Sciatic nerve (tissue), 2 donors: Measurements from ENCODE around the gene LBP. TPM values are rescaled to one million over a fixed set of nuclear protein-coding genes. Genes with fewer than 3 reads are reported as not detected.

Experiments used
- ATAC-seq: fragments of 200-7000 bp; cut with Tn5 transposase; one replicate; pipeline ENCODE4 v1.9.1; 2020; ENCODE audit warnings: mild to moderate bottlenecking, moderate library complexity
- DNase-seq: peaks from one replicate; pipeline ENCODE4 v3.0.0-alpha.2; 2020; ENCODE audit warnings: low spot score
- intact Hi-C: fragments of 100-400 bp; cut with DNase I; formaldehyde crosslinking; loops from one replicate; pipeline ENCODE4 v1.14.2; 2022
- total RNA-seq: library from RNA; stranded (reverse); fragmentation: NEBNext Ultra II Directional; extraction: Animal tissue kit (Norgen Biotek cat#: 25700); gene quantifications from one replicate; pipeline ENCODE4 v1.2.1, GENCODE V29; 2021
- donor health status: DM: no; HTN: no; CAD: no.
- donor health status: DM: no; HTN: no; CAD: no.

The LBP gene
- total RNA-seq, 1 donor from 2014 or later, result 0.40 TPM

GRCh38 chr20:38418509-38419204 lies 72.4 kb downstream of the LBP start:
- intact Hi-C loops, result loop anchor here (10.0 kb wide), 2 partner anchors 194 to 354 kb away; no protein-coding TSS in a partner anchor
- DNase-seq, result peak; percentile 68
- ATAC-seq, result peak; percentile 83

- DNase-seq (no peak), ATAC-seq (no peak)
- intact Hi-C loops, result no loop called here
These were observed 74.3 kb downstream of the LBP start for GRCh38 chr20:38420388-38421085.

GRCh38 chr20:38421915-38422314 lies 75.6 kb downstream of the LBP start:
- intact Hi-C loops, result no loop called here
- ATAC-seq (no peak), DNase-seq (no peak)

- intact Hi-C loops, result no loop called here
- ATAC-seq (no peak), DNase-seq (no peak)
These were observed 77.3 kb downstream of the LBP start for GRCh38 chr20:38423541-38423940.

DNA sequence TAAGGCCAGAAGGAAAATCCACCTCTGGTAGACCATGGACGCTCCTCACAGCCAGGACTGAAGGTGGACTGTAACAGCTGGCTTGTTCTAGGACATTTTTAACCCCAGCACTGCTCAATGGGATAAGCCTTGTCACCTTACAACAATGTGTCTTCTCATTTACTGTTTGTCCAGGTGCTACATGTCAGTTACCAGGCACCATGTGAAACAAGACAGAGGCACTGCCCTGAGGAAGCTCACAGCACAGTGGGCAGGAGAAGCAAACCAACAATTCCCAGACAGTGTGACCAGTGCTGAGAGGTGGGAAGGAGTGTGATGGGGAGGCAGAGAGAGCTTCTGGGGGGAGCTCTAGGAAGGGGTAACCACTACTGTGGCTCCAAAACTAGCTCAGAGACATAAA lies 78.1 kb downstream of the LBP start:
- ATAC-seq (no peak), DNase-seq (no peak)
- intact Hi-C loops, result no loop called here

GRCh38 chr20:38426006-38426897 lies 80.0 kb downstream of the LBP start:
- ATAC-seq (peak; percentile 58), DNase-seq (no peak)
- intact Hi-C loops, result no loop called here

Other genes with a start within 250 kb of the LBP start
- 70.3 TPM for gene TGM2, start 181.2 kb upstream of the LBP start, total RNA-seq
- 56.0 TPM for gene KIAA1755, start 85.7 kb upstream of the LBP start, total RNA-seq
- gene BPI, start 42.3 kb upstream of the LBP start, total RNA-seq, result 2.3 TPM
- 30.8 TPM for gene SNHG17, start 88.8 kb downstream of the LBP start, total RNA-seq
- 40.9 TPM for gene RALGAPB, start 126.4 kb downstream of the LBP start, total RNA-seq
- not detected for gene ADIG, start 234.7 kb downstream of the LBP start, total RNA-seq